SIG-M5 (cell line): ENCODE results near the gene ARHGEF25.
"Not testable (repeated sequence)": the region's sequence is repeated elsewhere in the genome, so short reads cannot be mapped to it uniquely, and the experiment has no call there.

ENCODE experiments used
- DNase-seq: peaks from one replicate; lab custom pipeline; 2025; lab: John Stamatoyannopoulos, UW

ARHGEF25 gene

GRCh38 chr12:57611108-57611826, at the start of gene ARHGEF25:
TSS of gene ARHGEF25 (plus strand) at chr12:57611435. CDS start at chr12:57611895, 460 bp downstream.
- DNase-seq: no peak

- no peak for DNase-seq
Observed at GRCh38 chr12:57563358-57563757, 47.9 kb upstream of the ARHGEF25 start.

GRCh38 chr12:57564178-57564740, 47.0 kb upstream of the ARHGEF25 start:
- DNase-seq: no peak

GRCh38 chr12:57568838-57569237, 42.4 kb upstream of the ARHGEF25 start:
- no peak for DNase-seq

DNA sequence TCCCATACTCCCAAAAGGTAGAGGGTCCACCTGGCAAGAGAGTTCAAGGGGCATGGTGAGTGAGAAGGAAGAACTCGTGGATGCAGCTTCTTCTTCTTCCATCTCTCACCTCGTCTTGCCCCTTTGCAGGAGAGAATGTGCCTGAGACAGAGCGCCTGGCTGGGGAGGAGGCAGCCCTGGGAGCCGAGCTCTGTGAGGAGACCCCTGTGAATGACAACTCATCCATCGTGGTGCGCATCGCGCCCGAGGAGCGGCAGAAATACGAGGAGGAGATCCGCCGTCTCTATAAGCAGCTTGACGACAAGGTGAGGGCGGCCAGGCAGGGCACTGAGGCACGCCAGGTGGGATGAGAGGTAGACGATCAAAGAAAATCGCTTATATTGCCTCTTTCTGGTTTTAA, 41.4 kb upstream of the ARHGEF25 start:
- no peak for DNase-seq

GRCh38 chr12:57570438-57570837, 40.8 kb upstream of the ARHGEF25 start:
- DNase-seq: not testable (repeated sequence)

DNA sequence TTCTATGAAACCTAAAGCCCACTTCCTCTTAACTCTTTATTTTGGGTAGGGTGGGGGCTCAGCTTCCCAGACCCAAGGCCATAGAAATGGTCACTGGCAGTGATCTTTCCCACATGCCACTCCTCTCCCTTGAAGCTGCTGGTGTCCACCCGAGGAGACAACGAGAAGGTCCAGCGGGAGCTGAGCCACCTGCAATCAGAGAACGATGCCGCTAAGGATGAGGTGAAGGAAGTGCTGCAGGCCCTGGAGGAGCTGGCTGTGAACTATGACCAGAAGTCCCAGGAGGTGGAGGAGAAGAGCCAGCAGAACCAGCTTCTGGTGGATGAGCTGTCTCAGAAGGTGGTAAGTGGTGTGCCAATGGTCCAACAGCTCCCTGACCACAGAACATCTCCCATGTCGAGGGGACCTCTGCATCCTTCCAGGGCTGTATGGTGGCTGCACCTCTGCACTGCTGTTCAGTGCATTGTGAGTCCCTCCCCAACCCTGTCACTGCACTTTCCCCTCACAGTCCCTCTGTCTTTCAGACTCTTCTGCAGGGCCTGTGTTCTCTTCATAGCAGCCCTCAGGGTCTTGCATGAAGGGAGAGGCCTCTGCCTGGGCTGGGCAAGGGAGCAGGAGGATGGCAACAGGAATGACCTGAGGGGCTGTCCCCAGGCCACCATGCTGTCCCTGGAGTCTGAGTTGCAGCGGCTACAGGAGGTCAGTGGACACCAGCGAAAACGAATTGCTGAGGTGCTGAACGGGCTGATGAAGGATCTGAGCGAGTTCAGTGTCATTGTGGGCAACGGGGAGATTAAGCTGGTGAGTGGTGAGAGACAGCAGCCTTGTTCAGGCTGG, 39.1 kb upstream of the ARHGEF25 start:
- DNase-seq: no peak

GRCh38 chr12:57574795-57575194, 36.4 kb upstream of the ARHGEF25 start:
- DNase-seq: no peak

DNA sequence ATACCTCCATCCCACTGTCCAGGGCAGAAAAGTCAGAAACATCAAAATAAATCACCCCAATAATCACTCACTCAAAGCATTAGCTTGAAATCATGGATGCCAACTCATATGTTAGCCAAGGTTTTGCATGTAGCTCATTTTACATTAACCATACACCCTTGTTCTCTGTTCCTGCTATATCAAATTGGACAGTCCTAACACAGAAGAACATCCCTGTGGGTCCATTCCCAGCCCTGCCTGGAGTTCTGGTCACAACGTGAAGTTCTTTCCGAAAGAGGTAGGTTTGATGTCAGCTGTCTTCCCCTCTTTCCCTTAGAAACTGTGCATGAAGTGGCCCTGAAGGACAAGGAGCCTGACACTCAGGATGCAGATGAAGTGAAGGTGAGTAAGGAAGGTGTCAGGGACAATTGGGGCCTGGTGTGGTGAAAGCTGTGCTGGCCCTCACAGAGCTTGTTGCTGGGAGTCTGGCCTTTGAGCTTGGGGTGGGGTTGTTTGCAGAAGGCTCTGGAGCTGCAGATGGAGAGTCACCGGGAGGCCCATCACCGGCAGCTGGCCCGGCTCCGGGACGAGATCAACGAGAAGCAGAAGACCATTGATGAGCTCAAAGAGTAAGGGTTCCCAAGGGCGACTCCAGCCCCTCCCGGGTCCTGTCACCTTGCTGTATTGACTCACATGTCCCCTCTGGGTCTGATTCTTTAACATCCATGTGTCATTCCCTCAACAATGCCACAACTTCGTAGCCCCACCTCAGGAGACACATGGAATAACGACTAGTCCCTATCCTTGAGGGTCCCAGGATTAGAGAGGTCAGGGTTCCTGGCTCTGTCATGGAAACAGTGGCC, 35.2 kb upstream of the ARHGEF25 start:
- DNase-seq: no peak

DNA sequence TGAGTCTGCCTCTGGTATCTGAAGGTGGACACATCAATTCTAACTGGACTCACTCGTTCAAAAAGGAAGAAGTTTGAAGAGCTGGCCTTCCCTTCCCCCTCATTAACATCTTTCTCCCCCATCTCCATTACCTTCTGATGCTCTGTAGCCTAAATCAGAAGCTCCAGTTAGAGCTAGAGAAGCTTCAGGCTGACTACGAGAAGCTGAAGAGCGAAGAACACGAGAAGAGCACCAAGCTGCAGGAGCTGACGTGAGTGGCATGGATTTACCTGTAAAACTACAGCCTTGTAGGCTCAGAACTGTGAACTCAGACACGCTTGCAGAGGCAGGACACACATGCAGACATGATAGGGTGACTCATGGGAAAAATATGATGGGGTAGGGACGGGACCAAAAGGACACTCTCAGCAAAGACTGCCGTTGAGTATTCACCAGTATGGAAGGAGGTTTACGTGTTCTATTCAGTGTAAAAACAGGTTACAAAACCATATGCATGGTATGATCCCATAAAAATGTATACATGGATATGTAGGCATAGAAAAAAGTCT, 34.5 kb upstream of the ARHGEF25 start:
- no peak for DNase-seq

GRCh38 chr12:57577981-57578758, 33.1 kb upstream of the ARHGEF25 start:
- DNase-seq: no peak

DNA sequence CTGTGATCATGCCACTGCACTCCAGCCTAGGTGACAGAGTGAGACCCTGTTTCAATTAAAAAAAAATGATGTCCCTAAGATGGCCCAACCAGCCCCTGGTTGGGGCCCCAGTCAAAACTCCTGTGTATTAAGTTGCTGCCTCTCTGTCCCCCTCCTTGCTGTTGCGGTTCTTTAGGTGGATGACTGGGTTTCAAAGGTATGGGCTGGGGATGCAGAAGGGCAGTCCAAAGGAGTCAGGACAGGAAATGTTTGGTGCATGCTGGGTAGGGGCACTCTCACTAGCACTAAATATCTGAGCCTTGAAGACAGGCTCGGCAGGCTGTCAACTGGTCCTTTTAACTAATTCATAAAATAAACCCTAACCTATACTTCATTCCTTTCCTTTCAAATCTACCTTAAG, 32.2 kb upstream of the ARHGEF25 start:
- DNase-seq: no peak

DNA sequence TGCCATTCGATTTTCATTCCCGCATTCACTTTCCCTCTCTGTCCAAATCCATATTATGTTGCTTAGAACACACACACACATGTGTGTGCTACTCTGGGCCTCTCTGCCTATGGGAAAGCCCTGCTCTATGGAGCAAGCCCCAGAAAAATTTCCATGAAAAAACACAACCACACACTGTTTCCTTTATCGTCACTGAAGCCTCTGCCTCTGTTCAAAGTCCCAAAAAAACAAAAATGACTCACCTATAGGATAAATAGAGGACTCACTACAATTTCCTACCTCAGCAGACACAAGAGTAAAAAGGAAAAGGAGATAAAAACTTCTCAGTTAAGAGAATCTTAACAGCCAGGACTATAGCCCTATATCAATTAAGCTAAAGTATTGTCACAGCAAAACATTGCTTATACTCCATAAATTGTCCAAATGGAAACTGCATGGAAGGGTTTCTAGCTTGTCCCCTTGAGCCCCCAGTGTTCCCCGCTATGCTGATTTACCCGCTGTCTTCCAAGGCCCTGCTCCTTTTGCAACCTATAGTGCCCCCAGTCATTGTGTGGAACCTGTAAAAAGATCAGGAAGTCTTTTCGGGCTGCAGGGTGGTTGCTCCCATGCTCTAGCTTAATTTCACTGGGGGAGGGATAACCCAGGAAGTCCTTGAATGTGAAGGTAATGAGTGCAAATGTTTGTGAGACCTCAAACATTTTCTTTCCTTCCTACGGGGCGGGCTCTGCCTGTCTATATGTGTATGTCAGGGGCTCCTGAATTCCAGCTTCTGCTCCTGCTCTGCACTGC, 31.4 kb upstream of the ARHGEF25 start:
- DNase-seq: no peak

DNA sequence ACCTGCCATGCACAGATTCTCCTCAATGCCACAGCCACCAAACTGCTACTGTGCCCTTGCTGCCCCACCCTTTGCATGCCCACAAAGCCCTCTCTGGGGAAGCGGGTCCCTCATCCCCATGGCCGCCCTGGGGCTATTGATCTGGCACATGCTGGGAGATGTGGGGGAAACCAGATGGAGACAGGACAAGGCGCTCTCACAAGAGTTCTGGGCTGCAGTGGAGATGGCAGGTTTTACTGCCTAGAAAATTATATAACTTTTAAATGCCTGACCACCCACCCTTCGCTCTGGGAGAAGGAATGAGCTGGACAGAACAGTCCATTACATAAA, 30.8 kb upstream of the ARHGEF25 start:
- DNase-seq: no peak

GRCh38 chr12:57581802-57582201, 29.4 kb upstream of the ARHGEF25 start:
- DNase-seq: no peak

GRCh38 chr12:57582440-57582839, 28.8 kb upstream of the ARHGEF25 start:
- no peak for DNase-seq

DNA sequence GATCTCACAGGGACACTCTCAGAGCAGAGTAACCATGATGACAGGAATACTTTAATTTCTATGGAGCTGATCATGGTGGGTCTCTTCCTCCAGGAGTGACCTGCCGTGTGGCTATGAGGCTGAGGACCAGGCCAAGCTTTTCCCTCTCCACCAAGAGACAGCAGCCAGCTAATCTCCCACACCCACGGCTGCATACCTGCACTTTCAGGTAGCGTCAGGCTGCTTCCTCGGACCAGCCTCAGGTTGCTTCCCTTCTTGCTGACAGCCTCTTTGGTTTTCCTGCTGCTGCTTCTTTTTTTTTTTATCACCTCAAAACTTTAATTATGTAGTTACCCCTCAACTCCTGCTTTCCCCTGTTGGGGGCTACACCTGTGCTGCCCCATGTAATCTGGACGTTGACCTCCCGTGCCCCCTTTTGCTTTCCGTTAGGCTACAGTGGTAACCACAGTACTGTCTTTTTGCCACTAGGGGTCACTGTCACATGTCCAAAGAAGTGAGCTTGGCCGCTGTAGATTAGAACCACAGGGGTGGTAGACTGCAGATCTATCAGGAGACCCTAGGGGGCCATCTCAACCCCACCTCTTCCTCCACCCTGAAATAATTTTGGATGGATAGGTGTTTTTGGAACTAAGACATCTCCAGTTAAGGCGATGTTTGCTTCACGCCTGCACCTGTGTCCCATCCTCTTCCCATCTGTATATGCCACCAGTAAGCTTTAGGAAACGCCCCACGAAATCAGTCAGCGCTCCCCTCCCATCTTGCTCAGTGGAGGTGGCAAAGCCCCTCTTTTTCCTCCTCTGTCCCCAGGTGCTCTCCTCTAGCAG, 28.0 kb upstream of the ARHGEF25 start:
- peak; percentile 38 for DNase-seq

- no peak for DNase-seq
Observed at GRCh38 chr12:57584050-57584449, 27.2 kb upstream of the ARHGEF25 start.

DNA sequence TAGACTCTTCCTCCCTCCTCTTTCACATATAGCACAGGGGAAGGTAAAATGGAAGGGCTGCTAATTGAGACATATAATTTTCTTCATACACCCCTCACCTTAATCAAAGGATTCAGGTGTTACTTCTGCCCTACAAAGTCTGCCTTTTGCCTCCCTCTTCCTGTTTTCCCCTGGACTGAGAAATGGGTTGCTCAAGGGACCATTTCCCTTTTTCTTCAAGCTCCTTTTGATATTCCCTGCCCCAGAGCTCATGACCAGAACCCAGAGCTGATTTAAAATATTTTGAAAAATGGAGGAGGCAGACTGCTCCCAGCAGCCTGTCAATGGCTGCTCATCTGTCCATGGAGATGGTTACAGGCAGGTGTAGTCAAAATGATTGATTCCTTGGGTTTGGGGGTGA, 26.5 kb upstream of the ARHGEF25 start:
- peak; percentile 9 for DNase-seq
